H1 (cell line): Measurements from ENCODE around the gene NF1. TPM values are rescaled to one million over a fixed set of nuclear protein-coding genes. Genes with fewer than 3 reads are reported as not detected.

Experiments used
- CTCF ChIA-PET: fragments of 300-600 bp; sonication (Branson Sonifier 250); formaldehyde crosslinking; loops from one replicate; lab custom pipeline; 2021; ENCODE audit not compliant: partially characterized antibody; lab: Charles Lee
- POLR2A ChIA-PET: fragments of 300-600 bp; sonication (Branson Sonifier 250); formaldehyde crosslinking; loops from one replicate; lab custom pipeline; 2021; ENCODE audit warnings: inconsistent platforms; ENCODE audit not compliant: partially characterized antibody; lab: Charles Lee
- DNase-seq, 2 experiments: peaks; one replicate each; pipeline versions ENCODE4 v3.0.0 to v3.0.0-alpha.2; 2010 to 2022; ENCODE audit warnings: low spot score in 2 of 2, low read depth in 1 of 2, mixed read lengths in 1 of 2
- FAIRE-seq: peaks from 2 replicates; lab custom pipeline; 2011; peaks lifted over from hg19 to GRCh38; lab: Jason Lieb, UNC
- H2AFZ ChIP-seq: 2 replicates; pipeline ENCODE4 v1.8.1; 2012; ENCODE audit warnings: low read length, inconsistent platforms
- H2AK5ac ChIP-seq: 2 replicates; pipeline ENCODE4 v1.6.1; 2013; ENCODE audit warnings: low read depth, low read length
- H2BK120ac ChIP-seq: replicated peaks from 2 replicates; pipeline ENCODE3; 2013; ENCODE audit warnings: low read depth, low read length, inconsistent platforms
- H2BK12ac ChIP-seq: 2 replicates; pipeline ENCODE4 v1.6.1; 2013; ENCODE audit warnings: low read depth, low read length
- H2BK15ac ChIP-seq: 2 replicates; pipeline ENCODE4 v1.6.1; 2013; ENCODE audit warnings: low read length
- H2BK20ac ChIP-seq: 2 replicates; pipeline ENCODE4 v1.6.1; 2013; ENCODE audit warnings: low read length
- H2BK5ac ChIP-seq: 2 replicates; pipeline ENCODE4 v1.6.1; 2013; ENCODE audit warnings: low read depth, low read length
- H3K14ac ChIP-seq: 2 replicates; pipeline ENCODE4 v1.6.1; 2013; ENCODE audit warnings: inconsistent platforms; ENCODE audit not compliant: insufficient read length
- H3K18ac ChIP-seq: 2 replicates; pipeline ENCODE4 v1.6.1; 2013; ENCODE audit warnings: low read length; ENCODE audit errors: extremely low read depth
- H3K23ac ChIP-seq: 2 replicates; pipeline ENCODE4 v1.6.1; 2013; ENCODE audit warnings: inconsistent platforms; ENCODE audit not compliant: insufficient read length
- H3K23me2 ChIP-seq: 2 replicates; pipeline ENCODE4 v1.6.1; 2013; ENCODE audit warnings: low read depth, low read length
- H3K27ac ChIP-seq: 2 replicates; pipeline ENCODE4 v1.6.1; 2011; ENCODE audit warnings: low read depth, low read length, inconsistent platforms
- H3K27me3 ChIP-seq, 4 experiments: replicated peaks in 1 of 4; 1 replicate in 1 of 4; 2 replicates in 3 of 4; pipeline versions ENCODE4 v1.6.1 to v1.8.1; 2011 to 2013; ENCODE audit warnings: low read length in 3 of 4, mild to moderate bottlenecking in 3 of 4, inconsistent platforms in 2 of 4, mixed read lengths in 2 of 4, moderate library complexity in 1 of 4; ENCODE audit not compliant: control insufficient read depth in 3 of 4, insufficient read depth in 3 of 4; ENCODE audit errors: extremely low read depth in 1 of 4
- H3K36me3 ChIP-seq, 4 experiments: 2 replicates each; pipeline versions ENCODE4 v1.6.1 to v1.8.1; 2011 to 2013; ENCODE audit warnings: mild to moderate bottlenecking in 4 of 4, low read length in 3 of 4, moderate library complexity in 2 of 4, control low read depth in 1 of 4, inconsistent platforms in 1 of 4; ENCODE audit not compliant: insufficient read depth in 4 of 4, control insufficient read depth in 2 of 4
- H3K4ac ChIP-seq: replicated peaks from 2 replicates; pipeline ENCODE3; 2013; ENCODE audit warnings: low read length, low read depth, mixed read lengths, inconsistent platforms; ENCODE audit not compliant: insufficient read length
- H3K4me1 ChIP-seq, 4 experiments: replicated peaks in 1 of 4; 1 replicate in 1 of 4; 2 replicates in 3 of 4; pipeline versions ENCODE4 v1.6.1 to v1.8.1; 2011 to 2013; ENCODE audit warnings: low read length in 3 of 4, inconsistent platforms in 2 of 4, mixed read lengths in 1 of 4; ENCODE audit not compliant: insufficient read depth in 4 of 4, control insufficient read depth in 3 of 4
- H3K4me2 ChIP-seq, 2 experiments: 2 replicates each; pipeline versions ENCODE4 v1.6.1 to v1.8.1; 2011 to 2013; ENCODE audit warnings: low read depth in 2 of 2, low read length in 2 of 2, control low read depth in 1 of 2, inconsistent platforms in 1 of 2, mild to moderate bottlenecking in 1 of 2; ENCODE audit not compliant: insufficient read depth in 1 of 2
- H3K4me3 ChIP-seq, 4 experiments: fragments of 200-600, 300-600 bp in 1 of 4; sonication (generic), shearing (Covaris generic), sonication (Bioruptor Twin) in 1 of 4; 2 replicates each; pipeline versions ENCODE4 v1.5.1 to v1.8.1; 2011 to 2016; ENCODE audit warnings: low read length in 4 of 4, low read depth in 3 of 4, control low read depth in 2 of 4, inconsistent platforms in 2 of 4, mild to moderate bottlenecking in 2 of 4, mixed read lengths in 1 of 4, moderate library complexity in 1 of 4; ENCODE audit not compliant: insufficient read depth in 2 of 4; ENCODE audit errors: extremely low read depth in 1 of 4
- H3K56ac ChIP-seq: replicated peaks from 2 replicates; pipeline ENCODE3; 2013; ENCODE audit warnings: low read depth, mild to moderate bottlenecking, mixed read lengths, low read length, inconsistent platforms; ENCODE audit not compliant: insufficient read length
- H3K79me1 ChIP-seq: 2 replicates; pipeline ENCODE4 v1.6.1; 2013; ENCODE audit warnings: low read depth, low read length, control low read depth
- H3K79me2 ChIP-seq, 2 experiments: 2 replicates each; pipeline versions ENCODE4 v1.6.1 to v1.8.1; 2012 to 2013; ENCODE audit warnings: low read length in 2 of 2, mild to moderate bottlenecking in 2 of 2, inconsistent platforms in 1 of 2; ENCODE audit not compliant: insufficient read depth in 2 of 2, control insufficient read depth in 1 of 2
- H3K9ac ChIP-seq, 4 experiments: replicated peaks in 1 of 4; 1 replicate in 1 of 4; 2 replicates in 3 of 4; pipeline versions ENCODE4 v1.6.1 to v1.8.1; 2011 to 2013; ENCODE audit warnings: low read depth in 3 of 4, low read length in 3 of 4, control low read depth in 2 of 4, mild to moderate bottlenecking in 2 of 4, moderate library complexity in 2 of 4, inconsistent platforms in 1 of 4; ENCODE audit errors: extremely low read depth in 1 of 4
- H3K9me3 ChIP-seq, 2 experiments: 2 replicates each; pipeline versions ENCODE4 v1.6.1 to v1.8.1; 2012 to 2013; ENCODE audit warnings: mild to moderate bottlenecking in 2 of 2, moderate library complexity in 2 of 2, control low read depth in 1 of 2, inconsistent platforms in 1 of 2, low read depth in 1 of 2, low read length in 1 of 2, mixed read lengths in 1 of 2; ENCODE audit not compliant: insufficient read depth in 2 of 2
- H4K20me1 ChIP-seq, 2 experiments: replicated peaks in 1 of 2; 2 replicates each; pipeline versions ENCODE3 to v1.8.1; 2011 to 2013; ENCODE audit warnings: inconsistent platforms in 2 of 2, low read length in 2 of 2, mild to moderate bottlenecking in 1 of 2; ENCODE audit not compliant: insufficient read depth in 2 of 2, control insufficient read depth in 1 of 2
- H4K5ac ChIP-seq: 2 replicates; pipeline ENCODE4 v1.6.1; 2013; ENCODE audit warnings: low read length, low read depth, mixed read lengths, inconsistent platforms; ENCODE audit not compliant: insufficient read length
- H4K8ac ChIP-seq: 2 replicates; pipeline ENCODE4 v1.8.0; 2013; ENCODE audit warnings: mild to moderate bottlenecking, moderate library complexity, low read length, inconsistent platforms; ENCODE audit not compliant: insufficient read depth; ENCODE audit errors: extremely low read depth
- H4K91ac ChIP-seq: replicated peaks from 2 replicates; pipeline ENCODE3; 2013; ENCODE audit warnings: low read length, mixed read lengths, inconsistent platforms; ENCODE audit not compliant: insufficient read length
- CEBPB ChIP-seq: IDR thresholded peaks from 2 replicates; pipeline ENCODE4 v1.6.1; 2012; ENCODE audit warnings: low read depth, low read length
- HDAC2 ChIP-seq, 2 experiments: fragments of 300-600 bp in 1 of 2; sonication (generic) in 1 of 2; IDR thresholded peaks; 2 replicates each; pipeline ENCODE4 v1.6.1; 2011 to 2012; ENCODE audit warnings: low read depth in 2 of 2, low read length in 2 of 2, mild to moderate bottlenecking in 2 of 2, moderate library complexity in 2 of 2, borderline replicate concordance in 1 of 2, inconsistent platforms in 1 of 2
- POU5F1 ChIP-seq: IDR thresholded peaks from 2 replicates; pipeline ENCODE4 v1.6.1; 2011; ENCODE audit warnings: low read depth, mild to moderate bottlenecking, low read length, moderate library complexity
- SIX5 ChIP-seq: IDR thresholded peaks from 2 replicates; pipeline ENCODE4 v1.6.1; 2011; ENCODE audit warnings: mild to moderate bottlenecking, low read depth, low read length
- WGBS, 2 experiments: shearing (Covaris generic) in 1 of 2; methylation state at CpG; one replicate each; pipeline versions ENCODE4 v1.1.6 to v1.1.7; 2013 to 2015; ENCODE audit warnings: low lambda C conversion rate in 2 of 2, mixed read lengths in 2 of 2, inconsistent platforms in 1 of 2, low coverage in 1 of 2, missing lambda C conversion rate in 1 of 2; ENCODE audit not compliant: insufficient replicate concordance in 2 of 2, insufficient coverage in 1 of 2, insufficient read length in 1 of 2; ENCODE audit errors: extremely low coverage in 1 of 2, missing lambda C conversion rate in 1 of 2; 5-methylcytosine and 5-hydroxymethylcytosine counted together
- polyA plus RNA-seq, 7 experiments: library from polyadenylated mRNA; depleted of rRNA in 3 of 7; stranded (reverse) in 5 of 7; unstranded in 2 of 7; fragments of >200 nt in 5 of 7; fragments of 200-250 nt in 2 of 7; gene quantifications; 1 replicate in 5 of 7; 2 replicates in 1 of 7; 4 replicates in 1 of 7; pipeline versions ENCODE4 v1.2.1 to v1.2.3, GENCODE V29; 2011 to 2013; ENCODE audit warnings: missing spikeins in 2 of 7, mixed read lengths in 2 of 7
- total RNA-seq: library from RNA; stranded (reverse); fragmentation: NEBNext Ultra II Directional; extraction: Animal tissue kit (Norgen Biotek cat#: 25700); gene quantifications from 2 replicates; pipeline ENCODE4 v1.2.1, GENCODE V29; 2021

The NF1 gene
- total and polyA plus RNA-seq, 2 of the 8 experiments (the other 6 are each of a cell fraction or from before 2014, with no cell fraction given) = 19.3 to 29.6 TPM

- Histone ChIP-seq H4K8ac (no peak overlapping the region; the same call in 1 of the 2 replicates), H2AK5ac (no peak overlapping the region), H3K23me2 (no peaks in the 10 kb centered on the region), H3K18ac (no peak overlapping the region), H4K5ac (no peak overlapping the region), H3K9ac (no peak overlapping the region), H3K79me1 (no peaks in the 10 kb centered on the region), H2BK15ac (no peak overlapping the region), H3K23ac (no peak overlapping the region), H3K14ac (no peak overlapping the region), H3K4ac (no peak overlapping the region), H2AFZ (no peak overlapping the region), H3K56ac (no peak overlapping the region), H2BK12ac (no peak overlapping the region), H4K20me1 (peaks cover 0 to 1% of the 10 kb centered on the region in 2 experiments), H3K4me3 (no peak overlapping the region), H3K27me3 (no peaks in the 10 kb centered on the region), H3K79me2 (no peaks in the 10 kb centered on the region), H3K27ac (no peak overlapping the region), H2BK20ac (no peak overlapping the region), H4K91ac (no peak overlapping the region), H3K4me1 (no peaks in the 10 kb centered on the region), H3K9me3 (no peaks in the 10 kb centered on the region), H2BK5ac (no peak overlapping the region), H3K4me2 (no peak overlapping the region), H3K36me3 (peaks cover 0 to 8% (median 0%) of the 10 kb centered on the region in 4 experiments; a peak in 2 of 8 replicates), H2BK120ac (no peak overlapping the region)
- ChIA-PET CTCF (no interaction called here), POLR2A (no interaction called here)
- TF ChIP-seq HDAC2 (IDR thresholded peaks at IDR 0.05; ENCODE audit: borderline replicate concordance in 1 of 2, low read depth in 2 of 2, low read length in 2 of 2) (no peak), POU5F1 (no peak), CEBPB (no peak), SIX5 (no peak)
- DNase-seq (no peak), FAIRE-seq (no peak)
- WGBS, 2 experiments = 89 to 100% methylated on average over 1 to 7 of the region's 7 CpGs
Measured at GRCh38 chr17:31163091-31163781, 68.5 kb downstream of the NF1 start.
